Measurements from ENCODE around the gene REST. TPM values are rescaled to one million over a fixed set of nuclear protein-coding genes. Genes with fewer than 3 reads are reported as not detected.
"Not testable (repeated sequence)": the region's sequence is repeated elsewhere in the genome, so short reads cannot be mapped to it uniquely, and the experiment has no call there.

The REST gene
- total RNA-seq, 2 donors from 2014 or later = 59.7 to 60.6 TPM

GRCh38 chr4:56927196-56927595 is 19.5 kb downstream of the REST start:
- Mint-ChIP-seq H3K4me1 (ENCODE audit: low read depth) (peaks cover 14% of the 10 kb centered on the region), H3K4me3 (no peak overlapping the region), H3K27ac (no peak overlapping the region), H3K36me3 (ENCODE audit: insufficient read depth in 2 of 2) (peaks cover 9 to 31% of the 10 kb centered on the region in 2 donors), H3K27me3 (ENCODE audit: low read depth) (no peaks in the 10 kb centered on the region), H3K9me3 (no peaks in the 10 kb centered on the region)
- ATAC-seq (replicated peaks in 1 of 2) = no peak
- DNase-seq = no peak

DNA sequence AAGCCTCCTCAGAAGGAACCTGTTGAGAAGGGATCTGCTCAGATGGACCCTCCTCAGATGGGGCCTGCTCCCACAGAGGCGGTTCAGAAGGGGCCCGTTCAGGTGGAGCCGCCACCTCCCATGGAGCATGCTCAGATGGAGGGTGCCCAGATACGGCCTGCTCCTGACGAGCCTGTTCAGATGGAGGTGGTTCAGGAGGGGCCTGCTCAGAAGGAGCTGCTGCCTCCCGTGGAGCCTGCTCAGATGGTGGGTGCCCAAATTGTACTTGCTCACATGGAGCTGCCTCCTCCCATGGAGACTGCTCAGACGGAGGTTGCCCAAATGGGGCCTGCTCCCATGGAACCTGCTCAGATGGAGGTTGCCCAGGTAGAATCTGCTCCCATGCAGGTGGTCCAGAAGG is 22.9 kb downstream of the REST start:
- H3K4me1 Mint-ChIP-seq (ENCODE audit: low read depth) = peaks cover 15% of the 10 kb centered on the region
- no peaks in the 10 kb centered on the region for H3K27me3 Mint-ChIP-seq (ENCODE audit: low read depth)
- H3K4me3 Mint-ChIP-seq = no peak overlapping the region
- ATAC-seq (replicated peaks in 1 of 2) = no peak
- no peaks in the 10 kb centered on the region for H3K9me3 Mint-ChIP-seq
- no peak overlapping the region for H3K27ac Mint-ChIP-seq
- no peak for DNase-seq
- H3K36me3 Mint-ChIP-seq (ENCODE audit: insufficient read depth in 2 of 2) = peaks cover 9 to 31% of the 10 kb centered on the region in 2 donors

GRCh38 chr4:56931924-56932323 is 24.2 kb downstream of the REST start:
- H3K36me3 Mint-ChIP-seq (ENCODE audit: insufficient read depth in 2 of 2) = peaks cover 9 to 28% of the 10 kb centered on the region in 2 donors
- no peaks in the 10 kb centered on the region for H3K9me3 Mint-ChIP-seq
- no peak for DNase-seq
- no peak overlapping the region for H3K4me3 Mint-ChIP-seq
- no peaks in the 10 kb centered on the region for H3K27me3 Mint-ChIP-seq (ENCODE audit: low read depth)
- peaks cover 15% of the 10 kb centered on the region for H3K4me1 Mint-ChIP-seq (ENCODE audit: low read depth)
- no peak for ATAC-seq (replicated peaks in 1 of 2)
- no peak overlapping the region for H3K27ac Mint-ChIP-seq

DNA sequence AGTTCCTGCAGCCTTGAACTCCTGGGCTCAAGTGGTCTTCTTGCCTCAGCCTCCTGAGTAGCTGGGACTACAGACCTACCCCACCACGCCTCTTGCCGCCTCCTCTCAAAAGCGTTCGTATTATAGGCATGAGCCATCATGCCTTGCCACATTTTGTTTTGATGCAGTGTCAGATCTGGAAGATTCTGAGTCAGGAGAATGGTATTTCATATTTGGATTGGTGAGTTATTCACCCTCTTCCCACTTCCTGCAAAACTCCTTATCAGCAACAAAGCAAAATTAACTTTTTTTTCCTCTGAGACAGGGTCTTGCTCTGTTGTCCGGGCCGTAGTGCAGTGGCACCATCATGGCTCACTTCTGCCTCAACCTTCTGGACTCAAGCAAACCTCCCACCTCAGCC is 29.6 kb downstream of the REST start:
- H3K4me1 Mint-ChIP-seq (ENCODE audit: low read depth) = peaks cover 11% of the 10 kb centered on the region
- peaks cover 7 to 18% of the 10 kb centered on the region in 2 donors for H3K36me3 Mint-ChIP-seq (ENCODE audit: insufficient read depth in 2 of 2)
- no peak overlapping the region for H3K27ac Mint-ChIP-seq
- H3K9me3 Mint-ChIP-seq = no peaks in the 10 kb centered on the region
- no peak overlapping the region for H3K4me3 Mint-ChIP-seq
- H3K27me3 Mint-ChIP-seq (ENCODE audit: low read depth) = no peaks in the 10 kb centered on the region
- no peak for DNase-seq
- no peak for ATAC-seq (replicated peaks in 1 of 2)

DNA sequence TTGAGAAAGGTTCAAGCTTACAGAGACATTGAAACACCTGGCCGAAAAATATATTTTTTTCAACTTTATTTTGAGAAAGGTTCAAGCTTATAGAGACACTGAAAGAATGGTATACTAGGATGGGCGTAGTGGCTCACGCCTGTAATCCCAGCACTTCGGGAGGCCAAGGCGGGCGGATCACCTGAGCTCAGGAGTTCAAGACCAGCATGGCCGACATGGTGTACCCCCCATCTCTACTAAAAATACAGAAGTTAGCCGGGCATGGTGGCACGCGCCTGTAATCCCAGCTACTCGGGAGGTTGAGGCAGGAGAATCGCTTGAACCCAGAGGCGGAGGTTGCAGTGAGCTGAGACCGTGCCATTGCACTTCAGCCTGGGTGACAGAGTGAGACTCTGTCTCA is 32.1 kb downstream of the REST start:
- H3K36me3 Mint-ChIP-seq (ENCODE audit: insufficient read depth in 2 of 2); H3K27me3 Mint-ChIP-seq (ENCODE audit: low read depth); H3K4me3 Mint-ChIP-seq; H3K9me3 Mint-ChIP-seq; DNase-seq; H3K27ac Mint-ChIP-seq; ATAC-seq (replicated peaks in 1 of 2): not testable (repeated sequence)
- H3K4me1 Mint-ChIP-seq (ENCODE audit: low read depth) = peaks cover 10% of the 10 kb centered on the region

DNA sequence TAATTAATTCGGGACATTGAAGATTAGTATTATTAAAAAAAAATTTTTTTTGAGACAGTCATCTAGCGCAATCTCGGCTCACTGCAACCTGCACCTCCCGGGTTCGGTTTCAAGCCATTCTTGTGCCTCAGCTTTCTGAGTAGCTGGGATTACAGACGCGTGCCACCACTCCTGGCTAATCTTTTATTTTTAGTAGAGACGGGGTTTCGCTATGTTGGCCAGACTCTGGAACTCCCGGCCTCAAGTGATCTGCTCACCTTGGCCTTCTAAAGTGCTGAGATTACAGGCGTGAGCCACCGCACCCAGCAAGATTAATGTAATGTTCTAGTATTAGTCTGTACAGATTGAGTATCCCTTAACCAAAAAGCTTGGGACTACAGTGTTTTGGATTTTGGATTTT is 32.7 kb downstream of the REST start:
- no peak overlapping the region for H3K27ac Mint-ChIP-seq
- ATAC-seq (replicated peaks in 1 of 2) (no peak), DNase-seq (no peak)
- no peak overlapping the region for H3K4me3 Mint-ChIP-seq
- H3K9me3 Mint-ChIP-seq = no peaks in the 10 kb centered on the region
- peaks cover 10% of the 10 kb centered on the region for H3K4me1 Mint-ChIP-seq (ENCODE audit: low read depth)
- no peaks in the 10 kb centered on the region for H3K27me3 Mint-ChIP-seq (ENCODE audit: low read depth)
- peaks cover 7 to 9% of the 10 kb centered on the region in 2 donors for H3K36me3 Mint-ChIP-seq (ENCODE audit: insufficient read depth in 2 of 2)

- Mint-ChIP-seq H3K36me3 (ENCODE audit: insufficient read depth in 2 of 2) (peaks cover 7 to 9% of the 10 kb centered on the region in 2 donors), H3K4me1 (ENCODE audit: low read depth) (peaks cover 10% of the 10 kb centered on the region), H3K4me3 (no peak overlapping the region), H3K27me3 (ENCODE audit: low read depth) (no peaks in the 10 kb centered on the region), H3K27ac (peak overlapping the region; percentile 46), H3K9me3 (no peaks in the 10 kb centered on the region)
- no peak for DNase-seq
- no peak for ATAC-seq (replicated peaks in 1 of 2)
These were observed 33.3 kb downstream of the REST start for GRCh38 chr4:56940971-56941370.

DNA sequence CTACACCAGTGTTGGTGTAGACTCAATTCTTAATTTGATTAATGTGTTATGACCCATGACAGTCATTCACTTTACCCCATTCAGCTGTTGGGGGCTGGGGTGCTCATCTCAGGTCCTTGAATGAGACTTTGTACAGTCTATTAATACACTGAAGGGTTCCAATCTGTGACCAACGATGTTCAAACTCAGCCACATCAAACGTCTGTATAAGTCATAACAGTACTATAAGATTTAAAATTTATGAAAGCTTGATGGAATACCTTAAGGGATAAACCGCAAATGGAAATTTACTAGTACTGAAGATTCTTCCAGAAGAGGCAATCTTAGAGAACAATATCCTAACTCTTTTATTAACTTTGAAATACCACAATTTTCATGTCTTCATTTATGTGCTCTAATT is 33.7 kb downstream of the REST start:
- no peaks in the 10 kb centered on the region for H3K27me3 Mint-ChIP-seq (ENCODE audit: low read depth)
- ATAC-seq (replicated peaks in 1 of 2) (no peak), DNase-seq (no peak)
- H3K27ac Mint-ChIP-seq = peak overlapping the region; percentile 46
- H3K9me3 Mint-ChIP-seq = no peaks in the 10 kb centered on the region
- peaks cover 10% of the 10 kb centered on the region for H3K4me1 Mint-ChIP-seq (ENCODE audit: low read depth)
- H3K36me3 Mint-ChIP-seq (ENCODE audit: insufficient read depth in 2 of 2) = peaks cover 7 to 9% of the 10 kb centered on the region in 2 donors
- H3K4me3 Mint-ChIP-seq = no peak overlapping the region

- DNase-seq (no peak), ATAC-seq (replicated peaks in 1 of 2) (no peak)
- Mint-ChIP-seq H3K36me3 (ENCODE audit: insufficient read depth in 2 of 2) (no peaks in the 10 kb centered on the region), H3K4me3 (no peak overlapping the region), H3K27ac (no peak overlapping the region), H3K9me3 (no peaks in the 10 kb centered on the region), H3K4me1 (ENCODE audit: low read depth) (no peaks in the 10 kb centered on the region), H3K27me3 (ENCODE audit: low read depth) (no peaks in the 10 kb centered on the region)
These were observed 46.2 kb downstream of the REST start for GRCh38 chr4:56953680-56954520.

GRCh38 chr4:56958111-56958517 is 50.4 kb downstream of the REST start:
- no peaks in the 10 kb centered on the region for H3K9me3 Mint-ChIP-seq
- ATAC-seq (replicated peaks in 1 of 2) = no peak
- H3K4me1 Mint-ChIP-seq (ENCODE audit: low read depth) = peaks cover 10% of the 10 kb centered on the region
- DNase-seq = no peak
- peaks cover 2 to 7% of the 10 kb centered on the region in 2 donors for H3K36me3 Mint-ChIP-seq (ENCODE audit: insufficient read depth in 2 of 2)
- H3K27me3 Mint-ChIP-seq (ENCODE audit: low read depth) = no peaks in the 10 kb centered on the region
- H3K4me3 Mint-ChIP-seq = no peak overlapping the region
- H3K27ac Mint-ChIP-seq = peak overlapping the region; percentile 61

- DNase-seq (no peak), ATAC-seq (replicated peaks in 1 of 2) (no peak)
- H3K36me3 Mint-ChIP-seq (ENCODE audit: insufficient read depth in 2 of 2) = peaks cover 2 to 10% of the 10 kb centered on the region in 2 donors
- H3K4me1 Mint-ChIP-seq (ENCODE audit: low read depth) = peaks cover 10% of the 10 kb centered on the region
- no peak overlapping the region for H3K27ac Mint-ChIP-seq
- no peaks in the 10 kb centered on the region for H3K9me3 Mint-ChIP-seq
- H3K27me3 Mint-ChIP-seq (ENCODE audit: low read depth) = no peaks in the 10 kb centered on the region
- H3K4me3 Mint-ChIP-seq = no peak overlapping the region
These were observed 51.4 kb downstream of the REST start for GRCh38 chr4:56959100-56959499.

DNA sequence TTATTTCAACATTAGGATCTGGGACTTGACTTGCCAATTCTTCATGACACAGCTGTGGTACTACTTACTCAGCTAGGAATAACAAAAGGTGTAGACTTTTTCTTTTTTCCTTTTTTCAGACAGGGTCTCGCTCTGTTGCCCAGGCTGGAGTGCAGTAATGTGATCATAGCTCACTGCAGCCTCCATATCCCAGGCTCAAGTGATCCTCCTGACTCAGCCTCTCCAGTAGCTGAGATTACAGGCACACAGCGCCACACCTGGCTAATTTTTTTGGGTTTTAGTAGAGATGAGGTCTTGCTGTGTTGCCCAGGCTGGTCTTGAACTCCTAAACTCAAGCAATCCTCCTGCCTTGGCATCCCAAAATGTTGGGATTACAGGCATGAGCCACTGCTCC is 53.4 kb downstream of the REST start:
- H3K9me3 Mint-ChIP-seq = no peaks in the 10 kb centered on the region
- DNase-seq (no peak), ATAC-seq (replicated peaks in 1 of 2) (no peak)
- no peak overlapping the region for H3K27ac Mint-ChIP-seq
- H3K27me3 Mint-ChIP-seq (ENCODE audit: low read depth) = no peaks in the 10 kb centered on the region
- H3K4me3 Mint-ChIP-seq = no peak overlapping the region
- H3K4me1 Mint-ChIP-seq (ENCODE audit: low read depth) = peaks cover 10% of the 10 kb centered on the region
- H3K36me3 Mint-ChIP-seq (ENCODE audit: insufficient read depth in 2 of 2) = peaks cover 7 to 16% of the 10 kb centered on the region in 2 donors

DNA sequence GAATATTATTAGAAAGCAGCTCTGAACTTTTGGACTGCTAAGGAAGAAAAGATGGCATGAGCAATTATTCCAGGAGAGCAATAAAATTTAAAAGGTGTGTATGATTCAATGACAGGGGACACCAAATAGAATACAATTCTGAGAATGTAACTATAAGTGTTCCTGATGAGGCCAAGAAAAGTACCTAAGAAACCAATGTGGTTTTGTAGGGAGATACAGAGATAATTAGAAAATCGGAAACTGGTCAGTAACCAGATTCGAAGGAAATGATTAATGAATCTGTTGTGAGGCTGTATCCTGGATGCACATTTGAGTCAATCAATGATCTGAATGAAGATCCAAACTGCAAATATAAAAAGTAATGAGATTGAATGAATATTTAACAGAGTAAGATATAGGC is 63.7 kb downstream of the REST start:
- Mint-ChIP-seq H3K36me3 (ENCODE audit: insufficient read depth in 2 of 2) (peaks cover 25 to 62% of the 10 kb centered on the region in 2 donors), H3K27me3 (ENCODE audit: low read depth) (no peaks in the 10 kb centered on the region), H3K4me3 (peak overlapping the region in 1 of 2 donors; percentile 71), H3K4me1 (ENCODE audit: low read depth) (peaks cover 53% of the 10 kb centered on the region), H3K9me3 (peaks cover 3% of the 10 kb centered on the region in 2 donors), H3K27ac (peak overlapping the region; percentile 94)
- ATAC-seq (replicated peaks in 1 of 2) = no peak
- DNase-seq = no peak

DNA sequence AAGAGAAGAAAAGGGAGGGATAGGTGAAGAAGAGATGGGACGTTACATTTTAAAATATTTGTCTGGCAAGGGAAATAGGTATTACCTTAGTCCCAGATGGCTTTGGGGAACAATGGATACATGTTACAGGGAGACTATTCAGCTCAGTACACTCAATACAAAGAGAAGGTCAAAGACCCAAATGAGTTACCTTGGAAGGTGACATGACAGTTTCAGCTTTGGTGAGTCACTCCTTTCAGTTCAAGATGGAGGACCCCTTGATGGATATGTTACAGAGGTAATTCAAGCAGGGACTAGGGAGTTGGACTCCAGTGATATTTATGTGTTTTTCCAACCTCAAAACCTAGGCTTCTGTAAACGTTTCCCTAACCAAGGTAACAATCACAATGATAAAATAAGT is 64.7 kb downstream of the REST start:
- Mint-ChIP-seq H3K27ac (peak overlapping the region; percentile 14), H3K27me3 (ENCODE audit: low read depth) (no peaks in the 10 kb centered on the region), H3K4me1 (ENCODE audit: low read depth) (peaks cover 53% of the 10 kb centered on the region), H3K9me3 (peaks cover 3% of the 10 kb centered on the region in 2 donors), H3K36me3 (ENCODE audit: insufficient read depth in 2 of 2) (peaks cover 28 to 58% of the 10 kb centered on the region in 2 donors), H3K4me3 (peak overlapping the region in 1 of 2 donors; percentile 76)
- no peak for DNase-seq
- peak; percentile 28 to 35 for ATAC-seq (replicated peaks in 1 of 2)

Measured in activated T-cell treated with anti-CD3 and anti-CD28 coated beads, Interleukin-2, amount 50 U/mL, for 72 hours (primary cell).